H1 (cell line): ENCODE data around the gene AP1M2. TPM values are rescaled to one million over a fixed set of nuclear protein-coding genes. Genes with fewer than 3 reads are reported as not detected.
A peak's percentile ranks its signal among the peaks of the same experiment; 100 is the strongest.

Experiments
- CTCF ChIA-PET: fragments of 300-600 bp; sonication (Branson Sonifier 250); formaldehyde crosslinking; loops from one replicate; lab custom pipeline; 2021; ENCODE audit not compliant: partially characterized antibody; lab: Charles Lee
- POLR2A ChIA-PET: fragments of 300-600 bp; sonication (Branson Sonifier 250); formaldehyde crosslinking; loops from one replicate; lab custom pipeline; 2021; ENCODE audit warnings: inconsistent platforms; ENCODE audit not compliant: partially characterized antibody; lab: Charles Lee
- DNase-seq, 2 experiments: peaks; one replicate each; pipeline versions ENCODE4 v3.0.0 to v3.0.0-alpha.2; 2010 to 2022; ENCODE audit warnings: low spot score in 2 of 2, low read depth in 1 of 2, mixed read lengths in 1 of 2
- FAIRE-seq: peaks from 2 replicates; lab custom pipeline; 2011; peaks lifted over from hg19 to GRCh38; lab: Jason Lieb, UNC
- H2AFZ ChIP-seq: 2 replicates; pipeline ENCODE4 v1.8.1; 2012; ENCODE audit warnings: low read length, inconsistent platforms
- H2AK5ac ChIP-seq: 2 replicates; pipeline ENCODE4 v1.6.1; 2013; ENCODE audit warnings: low read depth, low read length
- H2BK120ac ChIP-seq: replicated peaks from 2 replicates; pipeline ENCODE3; 2013; ENCODE audit warnings: low read depth, low read length, inconsistent platforms
- H2BK12ac ChIP-seq: 2 replicates; pipeline ENCODE4 v1.6.1; 2013; ENCODE audit warnings: low read depth, low read length
- H2BK15ac ChIP-seq: 2 replicates; pipeline ENCODE4 v1.6.1; 2013; ENCODE audit warnings: low read length
- H2BK20ac ChIP-seq: 2 replicates; pipeline ENCODE4 v1.6.1; 2013; ENCODE audit warnings: low read length
- H2BK5ac ChIP-seq: 2 replicates; pipeline ENCODE4 v1.6.1; 2013; ENCODE audit warnings: low read depth, low read length
- H3K14ac ChIP-seq: 2 replicates; pipeline ENCODE4 v1.6.1; 2013; ENCODE audit warnings: inconsistent platforms; ENCODE audit not compliant: insufficient read length
- H3K18ac ChIP-seq: 2 replicates; pipeline ENCODE4 v1.6.1; 2013; ENCODE audit warnings: low read length; ENCODE audit errors: extremely low read depth
- H3K23ac ChIP-seq: 2 replicates; pipeline ENCODE4 v1.6.1; 2013; ENCODE audit warnings: inconsistent platforms; ENCODE audit not compliant: insufficient read length
- H3K23me2 ChIP-seq: 2 replicates; pipeline ENCODE4 v1.6.1; 2013; ENCODE audit warnings: low read depth, low read length
- H3K27ac ChIP-seq: 2 replicates; pipeline ENCODE4 v1.6.1; 2011; ENCODE audit warnings: low read depth, low read length, inconsistent platforms
- H3K27me3 ChIP-seq, 4 experiments: replicated peaks in 1 of 4; 1 replicate in 1 of 4; 2 replicates in 3 of 4; pipeline versions ENCODE4 v1.6.1 to v1.8.1; 2011 to 2013; ENCODE audit warnings: low read length in 3 of 4, mild to moderate bottlenecking in 3 of 4, inconsistent platforms in 2 of 4, mixed read lengths in 2 of 4, moderate library complexity in 1 of 4; ENCODE audit not compliant: control insufficient read depth in 3 of 4, insufficient read depth in 3 of 4; ENCODE audit errors: extremely low read depth in 1 of 4
- H3K36me3 ChIP-seq, 4 experiments: 2 replicates each; pipeline versions ENCODE4 v1.6.1 to v1.8.1; 2011 to 2013; ENCODE audit warnings: mild to moderate bottlenecking in 4 of 4, low read length in 3 of 4, moderate library complexity in 2 of 4, control low read depth in 1 of 4, inconsistent platforms in 1 of 4; ENCODE audit not compliant: insufficient read depth in 4 of 4, control insufficient read depth in 2 of 4
- H3K4ac ChIP-seq: replicated peaks from 2 replicates; pipeline ENCODE3; 2013; ENCODE audit warnings: low read length, low read depth, mixed read lengths, inconsistent platforms; ENCODE audit not compliant: insufficient read length
- H3K4me1 ChIP-seq, 4 experiments: replicated peaks in 1 of 4; 1 replicate in 1 of 4; 2 replicates in 3 of 4; pipeline versions ENCODE4 v1.6.1 to v1.8.1; 2011 to 2013; ENCODE audit warnings: low read length in 3 of 4, inconsistent platforms in 2 of 4, mixed read lengths in 1 of 4; ENCODE audit not compliant: insufficient read depth in 4 of 4, control insufficient read depth in 3 of 4
- H3K4me2 ChIP-seq, 2 experiments: 2 replicates each; pipeline versions ENCODE4 v1.6.1 to v1.8.1; 2011 to 2013; ENCODE audit warnings: low read depth in 2 of 2, low read length in 2 of 2, control low read depth in 1 of 2, inconsistent platforms in 1 of 2, mild to moderate bottlenecking in 1 of 2; ENCODE audit not compliant: insufficient read depth in 1 of 2
- H3K4me3 ChIP-seq, 4 experiments: fragments of 200-600, 300-600 bp in 1 of 4; sonication (generic), shearing (Covaris generic), sonication (Bioruptor Twin) in 1 of 4; 2 replicates each; pipeline versions ENCODE4 v1.5.1 to v1.8.1; 2011 to 2016; ENCODE audit warnings: low read length in 4 of 4, low read depth in 3 of 4, control low read depth in 2 of 4, inconsistent platforms in 2 of 4, mild to moderate bottlenecking in 2 of 4, mixed read lengths in 1 of 4, moderate library complexity in 1 of 4; ENCODE audit not compliant: insufficient read depth in 2 of 4; ENCODE audit errors: extremely low read depth in 1 of 4
- H3K56ac ChIP-seq: replicated peaks from 2 replicates; pipeline ENCODE3; 2013; ENCODE audit warnings: low read depth, mild to moderate bottlenecking, mixed read lengths, low read length, inconsistent platforms; ENCODE audit not compliant: insufficient read length
- H3K79me1 ChIP-seq: 2 replicates; pipeline ENCODE4 v1.6.1; 2013; ENCODE audit warnings: low read depth, low read length, control low read depth
- H3K79me2 ChIP-seq, 2 experiments: 2 replicates each; pipeline versions ENCODE4 v1.6.1 to v1.8.1; 2012 to 2013; ENCODE audit warnings: low read length in 2 of 2, mild to moderate bottlenecking in 2 of 2, inconsistent platforms in 1 of 2; ENCODE audit not compliant: insufficient read depth in 2 of 2, control insufficient read depth in 1 of 2
- H3K9ac ChIP-seq, 4 experiments: replicated peaks in 1 of 4; 1 replicate in 1 of 4; 2 replicates in 3 of 4; pipeline versions ENCODE4 v1.6.1 to v1.8.1; 2011 to 2013; ENCODE audit warnings: low read depth in 3 of 4, low read length in 3 of 4, control low read depth in 2 of 4, mild to moderate bottlenecking in 2 of 4, moderate library complexity in 2 of 4, inconsistent platforms in 1 of 4; ENCODE audit errors: extremely low read depth in 1 of 4
- H3K9me3 ChIP-seq, 2 experiments: 2 replicates each; pipeline versions ENCODE4 v1.6.1 to v1.8.1; 2012 to 2013; ENCODE audit warnings: mild to moderate bottlenecking in 2 of 2, moderate library complexity in 2 of 2, control low read depth in 1 of 2, inconsistent platforms in 1 of 2, low read depth in 1 of 2, low read length in 1 of 2, mixed read lengths in 1 of 2; ENCODE audit not compliant: insufficient read depth in 2 of 2
- H4K20me1 ChIP-seq, 2 experiments: replicated peaks in 1 of 2; 2 replicates each; pipeline versions ENCODE3 to v1.8.1; 2011 to 2013; ENCODE audit warnings: inconsistent platforms in 2 of 2, low read length in 2 of 2, mild to moderate bottlenecking in 1 of 2; ENCODE audit not compliant: insufficient read depth in 2 of 2, control insufficient read depth in 1 of 2
- H4K5ac ChIP-seq: 2 replicates; pipeline ENCODE4 v1.6.1; 2013; ENCODE audit warnings: low read length, low read depth, mixed read lengths, inconsistent platforms; ENCODE audit not compliant: insufficient read length
- H4K8ac ChIP-seq: 2 replicates; pipeline ENCODE4 v1.8.0; 2013; ENCODE audit warnings: mild to moderate bottlenecking, moderate library complexity, low read length, inconsistent platforms; ENCODE audit not compliant: insufficient read depth; ENCODE audit errors: extremely low read depth
- H4K91ac ChIP-seq: replicated peaks from 2 replicates; pipeline ENCODE3; 2013; ENCODE audit warnings: low read length, mixed read lengths, inconsistent platforms; ENCODE audit not compliant: insufficient read length
- RAD21 ChIP-seq, 2 experiments: IDR thresholded peaks in 1 of 2; conservative IDR thresholded peaks in 1 of 2; 2 replicates each; pipeline ENCODE4 v1.6.1; 2011; ENCODE audit warnings: low read depth in 2 of 2, low read length in 2 of 2, improper control_type of control experiment in 1 of 2, inconsistent platforms in 1 of 2, mild to moderate bottlenecking in 1 of 2, moderate library complexity in 1 of 2
- TAF7 ChIP-seq: optimal IDR thresholded peaks from 2 replicates; pipeline ENCODE3; 2011; ENCODE audit warnings: low read depth, mild to moderate bottlenecking, inconsistent platforms, low read length, moderate library complexity, borderline replicate concordance
- WGBS, 2 experiments: shearing (Covaris generic) in 1 of 2; methylation state at CpG; one replicate each; pipeline versions ENCODE4 v1.1.6 to v1.1.7; 2013 to 2015; ENCODE audit warnings: low lambda C conversion rate in 2 of 2, mixed read lengths in 2 of 2, inconsistent platforms in 1 of 2, low coverage in 1 of 2, missing lambda C conversion rate in 1 of 2; ENCODE audit not compliant: insufficient replicate concordance in 2 of 2, insufficient coverage in 1 of 2, insufficient read length in 1 of 2; ENCODE audit errors: extremely low coverage in 1 of 2, missing lambda C conversion rate in 1 of 2; 5-methylcytosine and 5-hydroxymethylcytosine counted together
- polyA plus RNA-seq, 7 experiments: library from polyadenylated mRNA; depleted of rRNA in 3 of 7; stranded (reverse) in 5 of 7; unstranded in 2 of 7; fragments of >200 nt in 5 of 7; fragments of 200-250 nt in 2 of 7; gene quantifications; 1 replicate in 5 of 7; 2 replicates in 1 of 7; 4 replicates in 1 of 7; pipeline versions ENCODE4 v1.2.1 to v1.2.3, GENCODE V29; 2011 to 2013; ENCODE audit warnings: missing spikeins in 2 of 7, mixed read lengths in 2 of 7
- total RNA-seq: library from RNA; stranded (reverse); fragmentation: NEBNext Ultra II Directional; extraction: Animal tissue kit (Norgen Biotek cat#: 25700); gene quantifications from 2 replicates; pipeline ENCODE4 v1.2.1, GENCODE V29; 2021
- TF ChIP-seq, protein P1 (sequence below), 3 experiments: IDR thresholded peaks; 1 replicate in 2 of 3; 2 replicates in 1 of 3; pipeline versions ENCODE4 v1.5.1 to v1.6.1; 2011; ENCODE audit warnings: low read length in 3 of 3, mild to moderate bottlenecking in 3 of 3, inconsistent platforms in 2 of 3, low read depth in 1 of 3, moderate library complexity in 1 of 3; ENCODE audit not compliant: insufficient read depth in 1 of 3; ENCODE audit errors: control extremely low read depth in 1 of 3

The AP1M2 gene
- total and polyA plus RNA-seq, 2 of the 8 experiments (the other 6 are each of a cell fraction or from before 2014, with no cell fraction given): 140 to 161 TPM

DNA sequence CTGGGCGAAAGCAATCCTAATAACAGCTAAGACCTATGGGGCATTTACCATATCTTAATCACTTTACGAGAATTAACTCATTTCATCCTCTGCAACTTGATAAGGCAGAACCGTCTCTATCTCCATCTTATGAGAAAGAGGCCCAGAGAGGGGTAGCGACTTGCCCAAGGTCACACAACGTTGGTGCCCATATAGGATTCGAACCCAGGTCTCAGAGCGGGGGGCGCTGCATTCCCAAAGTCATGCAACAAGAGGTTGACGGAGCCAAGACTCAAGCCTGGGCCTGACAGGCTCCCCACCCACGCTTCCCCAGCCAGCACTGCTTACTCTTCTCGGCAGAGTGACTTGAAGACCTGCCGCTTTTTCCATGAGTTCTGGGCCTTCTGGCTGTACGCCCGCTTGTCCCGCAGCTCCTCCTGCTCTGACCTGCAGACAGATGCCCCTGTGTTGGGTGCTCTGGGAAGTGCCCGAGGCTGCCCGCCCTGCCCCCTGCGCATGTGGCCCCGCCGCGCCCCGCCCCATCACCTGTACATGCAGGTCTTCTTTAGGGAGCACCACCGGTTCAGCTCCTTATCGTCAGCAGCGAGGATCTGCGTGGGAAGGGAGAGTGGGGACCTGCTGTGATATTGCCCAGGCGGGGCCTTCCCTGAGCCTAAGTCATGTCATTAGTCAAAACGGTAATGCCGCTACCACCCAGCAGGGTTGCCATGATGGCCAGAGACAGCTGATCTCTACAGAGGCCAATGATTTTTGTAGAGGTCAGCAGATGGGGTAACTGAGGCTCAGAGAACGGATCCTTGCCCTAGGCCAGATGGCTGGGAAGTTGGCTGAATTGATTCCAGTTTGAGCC lies 32.1 kb downstream of the AP1M2 start:
- Histone ChIP-seq H4K5ac (no peak overlapping the region), H3K27ac (no peak overlapping the region), H4K91ac (no peak overlapping the region), H3K79me1 (no peaks in the 10 kb centered on the region), H3K4ac (no peak overlapping the region), H3K27me3 (no peaks in the 10 kb centered on the region), H4K20me1 (peaks cover 8 to 21% of the 10 kb centered on the region in 2 experiments), H3K18ac (no peak overlapping the region), H3K14ac (no peak overlapping the region), H2AFZ (no peak overlapping the region), H4K8ac (peak overlapping the region; percentile 31; the same call in 1 of the 2 replicates), H2BK5ac (no peak overlapping the region), H3K4me3 (no peak overlapping the region), H3K4me2 (no peak overlapping the region), H2BK20ac (no peak overlapping the region), H3K23ac (no peak overlapping the region)
- CTCF ChIA-PET: interaction anchor here (0.8 to 4.5 kb wide), 14 partner anchors 8 to 151 kb away, joined by 3 to 25 read pairs (median 4); partner anchors contain the start of genes ATG4D and CDKN2D
- TF ChIP-seq, protein P1, sequence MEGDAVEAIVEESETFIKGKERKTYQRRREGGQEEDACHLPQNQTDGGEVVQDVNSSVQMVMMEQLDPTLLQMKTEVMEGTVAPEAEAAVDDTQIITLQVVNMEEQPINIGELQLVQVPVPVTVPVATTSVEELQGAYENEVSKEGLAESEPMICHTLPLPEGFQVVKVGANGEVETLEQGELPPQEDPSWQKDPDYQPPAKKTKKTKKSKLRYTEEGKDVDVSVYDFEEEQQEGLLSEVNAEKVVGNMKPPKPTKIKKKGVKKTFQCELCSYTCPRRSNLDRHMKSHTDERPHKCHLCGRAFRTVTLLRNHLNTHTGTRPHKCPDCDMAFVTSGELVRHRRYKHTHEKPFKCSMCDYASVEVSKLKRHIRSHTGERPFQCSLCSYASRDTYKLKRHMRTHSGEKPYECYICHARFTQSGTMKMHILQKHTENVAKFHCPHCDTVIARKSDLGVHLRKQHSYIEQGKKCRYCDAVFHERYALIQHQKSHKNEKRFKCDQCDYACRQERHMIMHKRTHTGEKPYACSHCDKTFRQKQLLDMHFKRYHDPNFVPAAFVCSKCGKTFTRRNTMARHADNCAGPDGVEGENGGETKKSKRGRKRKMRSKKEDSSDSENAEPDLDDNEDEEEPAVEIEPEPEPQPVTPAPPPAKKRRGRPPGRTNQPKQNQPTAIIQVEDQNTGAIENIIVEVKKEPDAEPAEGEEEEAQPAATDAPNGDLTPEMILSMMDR (IDR thresholded peaks at IDR 0.05; ENCODE audit: control extremely low read depth in 1 of 3, insufficient read depth in 1 of 3, low read depth in 1 of 3, low read length in 3 of 3): peak in 2 of 3 experiments; percentile 17 to 28; a peak in 2 of 4 replicates
- TF ChIP-seq TAF7 (no peak), RAD21 (IDR thresholded peaks at IDR 0.05 in 1 of 2, conservative IDR thresholded peaks at IDR 0.05 in 1 of 2; ENCODE audit: low read depth in 2 of 2, low read length in 2 of 2) (0 out of 4 replicates have a peak, but pooled peaks of 1 of the 2 experiments have one; percentile 7)
- TF ChIP-seq, all 59 proteins: peak for 2
- WGBS, 2 experiments: 85% methylated on average over 30 of the region's 30 CpGs; no CpG with 5 or more reads in 1 of the 2 experiments
- FAIRE-seq (no peak), DNase-seq (no peak)
- no peak overlapping the region for H2BK12ac ChIP-seq
- H3K23me2 ChIP-seq: no peaks in the 10 kb centered on the region
- H3K79me2 ChIP-seq: no peaks in the 10 kb centered on the region
- no peaks in the 10 kb centered on the region for H3K9me3 ChIP-seq
- no peak overlapping the region for H2BK120ac ChIP-seq
- H3K56ac ChIP-seq: no peak overlapping the region
- no peaks in the 10 kb centered on the region for H3K4me1 ChIP-seq
- H2BK15ac ChIP-seq: no peak overlapping the region
- H3K36me3 ChIP-seq: peaks cover 15 to 78% (median 54%) of the 10 kb centered on the region in 4 experiments
- H2AK5ac ChIP-seq: no peak overlapping the region
- POLR2A ChIA-PET: interaction anchor here (0.7 to 5.0 kb wide), 11 partner anchors 7 to 287 kb away, joined by 3 to 41 read pairs (median 4); partner anchors contain the start of genes KRI1 and QTRT1
- H3K9ac ChIP-seq: no peak overlapping the region
